Upper lobe of left lung (tissue), 4 donors: Measurements from ENCODE around the gene UBE2D3.

Experiments
- CTCF ChIP-seq, 6 experiments: fragments of 450-650 bp in 4 of 6; fragments of 200-600 bp in 2 of 6; sonication (generic) in 2 of 6; IDR thresholded peaks; one replicate each; pipeline ENCODE4 v1.5.1; 2016 to 2019; ENCODE audit warnings: antibody characterized with exemption in 6 of 6
- EP300 ChIP-seq, 4 donors: sonication (generic); formaldehyde crosslinking; IDR thresholded peaks; one replicate each; pipeline ENCODE4 v1.5.1; 2017; ENCODE audit warnings: antibody characterized with exemption in 4 of 4, control low read depth in 2 of 4
- POLR2A ChIP-seq, 4 donors: fragments of 450-650 bp; IDR thresholded peaks; one replicate each; pipeline ENCODE4 v1.5.1; 2016 to 2017; ENCODE audit warnings: antibody characterized with exemption in 4 of 4, mild to moderate bottlenecking in 2 of 4

GRCh38 chr4:102871772-102872171 is 44.4 kb upstream of the UBE2D3 start:
- TF ChIP-seq CTCF (IDR thresholded peaks at IDR 0.05): no peak
- no peak for TF ChIP-seq EP300 (IDR thresholded peaks at IDR 0.05)
- no peak for TF ChIP-seq POLR2A (IDR thresholded peaks at IDR 0.05)
